ENCODE measurements around the gene MAPT.

DNA sequence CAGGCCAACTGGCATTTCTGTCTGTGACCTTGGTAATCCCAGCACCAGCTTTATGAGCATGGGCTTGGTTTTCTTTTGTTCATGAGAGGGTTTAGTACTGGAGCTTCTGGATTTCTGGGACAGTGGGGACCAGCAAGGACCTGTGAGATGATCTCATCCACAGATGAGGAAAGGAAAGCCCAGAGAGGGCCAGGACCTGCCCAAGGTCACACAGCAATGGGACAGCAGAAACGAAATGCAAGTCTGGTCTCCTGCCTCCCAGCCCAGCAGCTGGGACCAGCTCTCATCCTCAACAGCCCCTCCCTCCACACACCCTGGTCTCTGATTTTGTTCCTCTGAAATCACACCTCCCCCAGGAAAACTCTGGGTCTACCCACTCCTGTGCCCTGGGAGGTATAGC lies 42.5 kb upstream of the MAPT start:
- no peak for TF ChIP-seq EZH2phosphoT487 (IDR thresholded peaks at IDR 0.05)
- TF ChIP-seq, protein P1, sequence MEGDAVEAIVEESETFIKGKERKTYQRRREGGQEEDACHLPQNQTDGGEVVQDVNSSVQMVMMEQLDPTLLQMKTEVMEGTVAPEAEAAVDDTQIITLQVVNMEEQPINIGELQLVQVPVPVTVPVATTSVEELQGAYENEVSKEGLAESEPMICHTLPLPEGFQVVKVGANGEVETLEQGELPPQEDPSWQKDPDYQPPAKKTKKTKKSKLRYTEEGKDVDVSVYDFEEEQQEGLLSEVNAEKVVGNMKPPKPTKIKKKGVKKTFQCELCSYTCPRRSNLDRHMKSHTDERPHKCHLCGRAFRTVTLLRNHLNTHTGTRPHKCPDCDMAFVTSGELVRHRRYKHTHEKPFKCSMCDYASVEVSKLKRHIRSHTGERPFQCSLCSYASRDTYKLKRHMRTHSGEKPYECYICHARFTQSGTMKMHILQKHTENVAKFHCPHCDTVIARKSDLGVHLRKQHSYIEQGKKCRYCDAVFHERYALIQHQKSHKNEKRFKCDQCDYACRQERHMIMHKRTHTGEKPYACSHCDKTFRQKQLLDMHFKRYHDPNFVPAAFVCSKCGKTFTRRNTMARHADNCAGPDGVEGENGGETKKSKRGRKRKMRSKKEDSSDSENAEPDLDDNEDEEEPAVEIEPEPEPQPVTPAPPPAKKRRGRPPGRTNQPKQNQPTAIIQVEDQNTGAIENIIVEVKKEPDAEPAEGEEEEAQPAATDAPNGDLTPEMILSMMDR (IDR thresholded peaks at IDR 0.05), result no peak
